Activated naive CD8-positive, alpha-beta T cell treated with anti-CD3 and anti-CD28 coated beads, Interleukin-2, amount 10 ng/mL, durations not matched to agents 7 days and 5 days (primary cell): ENCODE measurements around the gene NFRKB. TPM values are rescaled to one million over a fixed set of nuclear protein-coding genes. Genes with fewer than 3 reads are reported as not detected.
A peak's percentile ranks its signal among the peaks of the same experiment; 100 is the strongest.

Source experiments
- ATAC-seq: fragments of 150-1000 bp; cut with Tn5 transposase; one replicate; pipeline ENCODE4 v1.10.0; 2021; ENCODE audit warnings: low read depth, moderate library complexity
- POLR2A ChIA-PET: fragments of 350-600 bp; sonication (Branson Sonifier 250); formaldehyde crosslinking; loops from one replicate; lab custom pipeline; 2021; ENCODE audit warnings: antibody characterized with exemption; lab: Charles Lee
- DNase-seq: peaks from one replicate; pipeline ENCODE4 v3.0.0; 2021
- H3K27ac Mint-ChIP-seq: one replicate; pipeline ENCODE4 v1.8.0; 2022; ENCODE audit warnings: mild to moderate bottlenecking, mixed read lengths
- H3K27me3 Mint-ChIP-seq: one replicate; pipeline ENCODE4 v1.8.0; 2022; ENCODE audit warnings: mild to moderate bottlenecking, moderate library complexity, mixed read lengths
- H3K36me3 Mint-ChIP-seq: one replicate; pipeline ENCODE4 v1.8.0; 2021; ENCODE audit warnings: mild to moderate bottlenecking, mixed read lengths
- H3K4me1 Mint-ChIP-seq: one replicate; pipeline ENCODE4 v1.8.0; 2021; ENCODE audit warnings: mixed read lengths
- H3K4me3 Mint-ChIP-seq: one replicate; pipeline ENCODE4 v1.8.0; 2022; ENCODE audit warnings: mild to moderate bottlenecking, moderate library complexity, mixed read lengths
- H3K9me3 Mint-ChIP-seq: one replicate; pipeline ENCODE4 v1.8.0; 2021; ENCODE audit warnings: mixed read lengths
- total RNA-seq, 2 experiments: library from RNA; stranded (reverse); gene quantifications; one replicate each; pipeline ENCODE4 v1.2.3, GENCODE V29; 2021

Gene NFRKB
- 10 to 100 TPM; 40.4 to 49.0 TPM for total RNA-seq

GRCh38 chr11:129895126-129896041, at the start of gene NFRKB:
TSS of gene NFRKB (minus strand) at chr11:129895578. CDS start at chr11:129892849, 2,729 bp downstream.
- Mint-ChIP-seq H3K36me3 (peaks cover 21% of the 10 kb centered on the region), H3K4me1 (peaks cover 17% of the 10 kb centered on the region), H3K4me3 (peak within 1 kb of the TSS; percentile 88), H3K9me3 (no peaks in the 10 kb centered on the region), H3K27ac (peak within 1 kb of the TSS; percentile 86), H3K27me3 (peaks cover 3% of the 10 kb centered on the region)
- ATAC-seq (peak; percentile 96), DNase-seq (peak; percentile 95)
- POLR2A ChIA-PET, result interaction anchor here (1.0 to 1.7 kb wide), 2 partner anchors 107 to 108 kb away, joined by 3 to 9 read pairs; partner anchors contain the start of gene PRDM10

- H3K36me3 Mint-ChIP-seq, result peaks cover 16% of the 10 kb centered on the region
- no peak overlapping the region for H3K27ac Mint-ChIP-seq
- DNase-seq, result no peak
- POLR2A ChIA-PET, result no interaction called here
- no peaks in the 10 kb centered on the region for H3K27me3 Mint-ChIP-seq
- no peaks in the 10 kb centered on the region for H3K9me3 Mint-ChIP-seq
- H3K4me3 Mint-ChIP-seq, result no peak overlapping the region
- ATAC-seq, result no peak
- peaks cover 3% of the 10 kb centered on the region for H3K4me1 Mint-ChIP-seq
Observed at GRCh38 chr11:129944696-129945095, 49.3 kb upstream of the NFRKB start.

- H3K4me1 Mint-ChIP-seq, result peaks cover 3% of the 10 kb centered on the region
- H3K4me3 Mint-ChIP-seq, result no peak overlapping the region
- POLR2A ChIA-PET, result no interaction called here
- H3K27me3 Mint-ChIP-seq, result no peaks in the 10 kb centered on the region
- no peak overlapping the region for H3K27ac Mint-ChIP-seq
- peaks cover 16% of the 10 kb centered on the region for H3K36me3 Mint-ChIP-seq
- DNase-seq (no peak), ATAC-seq (no peak)
- no peaks in the 10 kb centered on the region for H3K9me3 Mint-ChIP-seq
Observed at GRCh38 chr11:129943036-129943435, 47.7 kb upstream of the NFRKB start.

- Mint-ChIP-seq H3K27me3 (no peaks in the 10 kb centered on the region), H3K36me3 (peaks cover 8% of the 10 kb centered on the region), H3K4me3 (no peak overlapping the region), H3K27ac (no peak overlapping the region), H3K4me1 (no peaks in the 10 kb centered on the region), H3K9me3 (no peaks in the 10 kb centered on the region)
- DNase-seq (no peak), ATAC-seq (no peak)
- POLR2A ChIA-PET, result no interaction called here
Observed at GRCh38 chr11:129939510-129939909, 44.1 kb upstream of the NFRKB start.

- Mint-ChIP-seq H3K27ac (no peak overlapping the region), H3K4me1 (no peaks in the 10 kb centered on the region), H3K36me3 (peaks cover 8% of the 10 kb centered on the region), H3K27me3 (no peaks in the 10 kb centered on the region), H3K9me3 (no peaks in the 10 kb centered on the region), H3K4me3 (no peak overlapping the region)
- ATAC-seq, result no peak
- POLR2A ChIA-PET, result no interaction called here
- DNase-seq, result no peak
Observed at GRCh38 chr11:129938764-129939163, 43.4 kb upstream of the NFRKB start.

GRCh38 chr11:129937592-129938238, 42.3 kb upstream of the NFRKB start:
- Mint-ChIP-seq H3K36me3 (peaks cover 8% of the 10 kb centered on the region), H3K27me3 (no peaks in the 10 kb centered on the region), H3K27ac (no peak overlapping the region), H3K9me3 (no peaks in the 10 kb centered on the region), H3K4me3 (no peak overlapping the region), H3K4me1 (no peaks in the 10 kb centered on the region)
- ATAC-seq (no peak), DNase-seq (no peak)
- POLR2A ChIA-PET, result no interaction called here

- Mint-ChIP-seq H3K27me3 (no peaks in the 10 kb centered on the region), H3K27ac (no peak overlapping the region), H3K4me1 (no peaks in the 10 kb centered on the region), H3K4me3 (no peak overlapping the region), H3K9me3 (no peaks in the 10 kb centered on the region), H3K36me3 (peaks cover 2% of the 10 kb centered on the region)
- POLR2A ChIA-PET, result no interaction called here
- no peak for ATAC-seq
- no peak for DNase-seq
Observed at GRCh38 chr11:129935723-129936122, 40.3 kb upstream of the NFRKB start.

- Mint-ChIP-seq H3K4me3 (no peak overlapping the region), H3K27ac (no peak overlapping the region), H3K4me1 (no peaks in the 10 kb centered on the region), H3K9me3 (no peaks in the 10 kb centered on the region), H3K27me3 (no peaks in the 10 kb centered on the region), H3K36me3 (peaks cover 2% of the 10 kb centered on the region)
- DNase-seq (no peak), ATAC-seq (no peak)
- POLR2A ChIA-PET, result no interaction called here
Observed at GRCh38 chr11:129933891-129934290, 38.5 kb upstream of the NFRKB start.

GRCh38 chr11:129933262-129933661, 37.9 kb upstream of the NFRKB start:
- POLR2A ChIA-PET, result no interaction called here
- ATAC-seq, result no peak
- H3K4me3 Mint-ChIP-seq, result no peak overlapping the region
- no peaks in the 10 kb centered on the region for H3K27me3 Mint-ChIP-seq
- no peaks in the 10 kb centered on the region for H3K4me1 Mint-ChIP-seq
- no peak for DNase-seq
- no peak overlapping the region for H3K27ac Mint-ChIP-seq
- peaks cover 2% of the 10 kb centered on the region for H3K36me3 Mint-ChIP-seq
- H3K9me3 Mint-ChIP-seq, result no peaks in the 10 kb centered on the region

- no peak overlapping the region for H3K4me3 Mint-ChIP-seq
- no peaks in the 10 kb centered on the region for H3K27me3 Mint-ChIP-seq
- H3K4me1 Mint-ChIP-seq, result no peaks in the 10 kb centered on the region
- ATAC-seq, result no peak
- no peak overlapping the region for H3K27ac Mint-ChIP-seq
- H3K36me3 Mint-ChIP-seq, result peaks cover 2% of the 10 kb centered on the region
- POLR2A ChIA-PET, result no interaction called here
- no peak for DNase-seq
- no peaks in the 10 kb centered on the region for H3K9me3 Mint-ChIP-seq
Observed at GRCh38 chr11:129932381-129933067, 37.1 kb upstream of the NFRKB start.

GRCh38 chr11:129930743-129931142, 35.4 kb upstream of the NFRKB start:
- no peak for DNase-seq
- no peak overlapping the region for H3K4me3 Mint-ChIP-seq
- H3K36me3 Mint-ChIP-seq, result peaks cover 2% of the 10 kb centered on the region
- no peaks in the 10 kb centered on the region for H3K4me1 Mint-ChIP-seq
- no peaks in the 10 kb centered on the region for H3K9me3 Mint-ChIP-seq
- POLR2A ChIA-PET, result no interaction called here
- no peaks in the 10 kb centered on the region for H3K27me3 Mint-ChIP-seq
- no peak overlapping the region for H3K27ac Mint-ChIP-seq
- no peak for ATAC-seq

- H3K27me3 Mint-ChIP-seq, result no peaks in the 10 kb centered on the region
- H3K27ac Mint-ChIP-seq, result no peak overlapping the region
- no peaks in the 10 kb centered on the region for H3K4me1 Mint-ChIP-seq
- ATAC-seq (no peak), DNase-seq (no peak)
- POLR2A ChIA-PET, result no interaction called here
- no peaks in the 10 kb centered on the region for H3K9me3 Mint-ChIP-seq
- no peak overlapping the region for H3K4me3 Mint-ChIP-seq
- H3K36me3 Mint-ChIP-seq, result peaks cover 2% of the 10 kb centered on the region
Observed at GRCh38 chr11:129930296-129930695, 34.9 kb upstream of the NFRKB start.

GRCh38 chr11:129929721-129930120, 34.3 kb upstream of the NFRKB start:
- H3K4me1 Mint-ChIP-seq, result no peaks in the 10 kb centered on the region
- peaks cover 2% of the 10 kb centered on the region for H3K36me3 Mint-ChIP-seq
- no peaks in the 10 kb centered on the region for H3K27me3 Mint-ChIP-seq
- ATAC-seq, result no peak
- DNase-seq, result no peak
- H3K27ac Mint-ChIP-seq, result no peak overlapping the region
- no peaks in the 10 kb centered on the region for H3K9me3 Mint-ChIP-seq
- H3K4me3 Mint-ChIP-seq, result no peak overlapping the region
- POLR2A ChIA-PET, result interaction anchor here (0.7 kb wide), 1 partner anchor 11 kb away, joined by 3 read pairs; no protein-coding TSS in a partner anchor
